ENCODE measurements around the gene HSD17B1. TPM values are rescaled to one million over a fixed set of nuclear protein-coding genes. Genes with fewer than 3 reads are reported as not detected.

The HSD17B1 gene
- total and polyA plus RNA-seq, 2 donors from 2014 or later = 0.31 to 3.3 TPM

- H3K4me1 ChIP-seq (ENCODE audit: control insufficient read depth in 2 of 3, insufficient read depth in 2 of 3, low read depth in 1 of 3, low read length in 3 of 3) = peaks cover 19 to 66% (median 51%) of the 10 kb centered on the region in 3 donors
- peak overlapping the region in 1 of 3 donors; percentile 70 for H3K9ac ChIP-seq (ENCODE audit: low read length in 3 of 3)
These were observed 32.2 kb upstream of the HSD17B1 start for GRCh38 chr17:42520540-42520951.

GRCh38 chr17:42521036-42521435, 31.7 kb upstream of the HSD17B1 start:
- FAIRE-seq (no peak), DNase-seq (peak in 1 of 5 donors; percentile 45)
- Histone ChIP-seq H3K4me3 (ENCODE audit: low read length in 3 of 3) (peak overlapping the region in 1 of 3 donors; percentile 13), H3K9ac (ENCODE audit: low read length in 3 of 3) (peak overlapping the region in 2 of 3 donors; percentile 27 to 70), H3K4me1 (ENCODE audit: control insufficient read depth in 2 of 3, insufficient read depth in 2 of 3, low read depth in 1 of 3, low read length in 3 of 3) (peaks cover 19 to 66% (median 51%) of the 10 kb centered on the region in 3 donors), H3K36me3 (ENCODE audit: control insufficient read depth in 2 of 3, insufficient read depth in 3 of 3, low read length in 3 of 3) (peaks cover 0 to 25% (median 8%) of the 10 kb centered on the region in 3 donors), H3K27ac (ENCODE audit: low read depth in 2 of 2, low read length in 2 of 2) (peak overlapping the region; percentile 91 to 96), H3K9me3 (ENCODE audit: control insufficient read depth in 2 of 3, insufficient read depth in 1 of 3, low read length in 3 of 3) (no peaks in the 10 kb centered on the region), H3K27me3 (ENCODE audit: control insufficient read depth, insufficient read depth, low read length) (no peaks in the 10 kb centered on the region)
- intact Hi-C loops (cut with DNase I) = no loop called here
- TF ChIP-seq CTCF (IDR thresholded peaks at IDR 0.05; ENCODE audit: borderline replicate concordance, extremely low read depth, insufficient read depth) = no peak

More at GRCh38 chr17:42520540-42520951, 32.2 kb upstream of the HSD17B1 start:
- FAIRE-seq (no peak), DNase-seq (peak in 2 of 5 donors; percentile 39 to 51)
- H3K4me3 ChIP-seq (ENCODE audit: low read length in 3 of 3) = no peak overlapping the region
- H3K36me3 ChIP-seq (ENCODE audit: control insufficient read depth in 2 of 3, insufficient read depth in 3 of 3, low read length in 3 of 3) = peaks cover 0 to 28% (median 10%) of the 10 kb centered on the region in 3 donors
- H3K27me3 ChIP-seq (ENCODE audit: control insufficient read depth, insufficient read depth, low read length) = no peaks in the 10 kb centered on the region
- no peak for TF ChIP-seq CTCF (IDR thresholded peaks at IDR 0.05; ENCODE audit: borderline replicate concordance, extremely low read depth, insufficient read depth)
- H3K27ac ChIP-seq (ENCODE audit: low read depth in 2 of 2, low read length in 2 of 2) = peak overlapping the region; percentile 91 to 96
- intact Hi-C loops (cut with DNase I) = no loop called here
- no peaks in the 10 kb centered on the region for H3K9me3 ChIP-seq (ENCODE audit: control insufficient read depth in 2 of 3, insufficient read depth in 1 of 3, low read length in 3 of 3)

- FAIRE-seq (no peak), DNase-seq (peak in 1 of 5 donors; percentile 78)
- peaks cover 19 to 60% (median 51%) of the 10 kb centered on the region in 3 donors for H3K4me1 ChIP-seq (ENCODE audit: control insufficient read depth in 2 of 3, insufficient read depth in 2 of 3, low read depth in 1 of 3, low read length in 3 of 3)
- H3K4me3 ChIP-seq (ENCODE audit: low read length in 3 of 3) = peak overlapping the region in 1 of 3 donors; percentile 13
- H3K27ac ChIP-seq (ENCODE audit: low read depth in 2 of 2, low read length in 2 of 2) = peak overlapping the region; percentile 91 to 96
- TF ChIP-seq CTCF (IDR thresholded peaks at IDR 0.05; ENCODE audit: borderline replicate concordance, extremely low read depth, insufficient read depth) = no peak
- H3K9me3 ChIP-seq (ENCODE audit: control insufficient read depth in 2 of 3, insufficient read depth in 1 of 3, low read length in 3 of 3) = no peaks in the 10 kb centered on the region
- no peaks in the 10 kb centered on the region for H3K27me3 ChIP-seq (ENCODE audit: control insufficient read depth, insufficient read depth, low read length)
- intact Hi-C loops (cut with DNase I) = no loop called here
- peak overlapping the region in 2 of 3 donors; percentile 26 to 70 for H3K9ac ChIP-seq (ENCODE audit: low read length in 3 of 3)
- H3K36me3 ChIP-seq (ENCODE audit: control insufficient read depth in 2 of 3, insufficient read depth in 3 of 3, low read length in 3 of 3) = peaks cover 0 to 21% (median 7%) of the 10 kb centered on the region in 3 donors
These were observed 31.0 kb upstream of the HSD17B1 start for GRCh38 chr17:42521666-42522262.
